ENCODE results near the gene VAV3. TPM values are rescaled to one million over a fixed set of nuclear protein-coding genes. Genes with fewer than 3 reads are reported as not detected.

VAV3 gene
- total RNA-seq, 2 experiments from 2014 or later: 2.3 to 8.3 TPM

- TF ChIP-seq CTCF (conservative IDR thresholded peaks at IDR 0.05; ENCODE audit: low read length) (no peak), EZH2phosphoT487 (IDR thresholded peaks at IDR 0.05; ENCODE audit: borderline replicate concordance, low read depth, low read length) (no peak)
- Histone ChIP-seq H3K4me2 (ENCODE audit: low read length) (no peak overlapping the region), H3K27ac (ENCODE audit: low read depth, low read length, poor library complexity, severe bottlenecking) (no peak overlapping the region), H3K36me3 (ENCODE audit: insufficient read depth, low read length) (no peaks in the 10 kb centered on the region), H3K79me2 (ENCODE audit: insufficient read depth, low read depth, low read length) (no peaks in the 10 kb centered on the region), H3K4me1 (ENCODE audit: insufficient read depth, low read length, poor library complexity, severe bottlenecking) (peaks cover 11% of the 10 kb centered on the region), H3K4me3 (ENCODE audit: low read depth, low read length, poor library complexity, severe bottlenecking) (no peak overlapping the region), H2AFZ (ENCODE audit: low read length) (no peak overlapping the region), H3K9me2 (ENCODE audit: insufficient read depth, low read length) (no peaks in the 10 kb centered on the region), H3K9me3 (ENCODE audit: low read length) (no peaks in the 10 kb centered on the region), H4K20me1 (ENCODE audit: insufficient read depth, low read length) (no peaks in the 10 kb centered on the region)
- CTCF ChIA-PET (ENCODE audit: unreplicated experiment): no interaction called here
- no peak for DNase-seq (ENCODE audit: low spot score)
- no TSS peak for BruUV-seq (replicated peaks)
- POLR2A ChIA-PET: interaction anchor here (0.5 to 1.2 kb wide), 2 partner anchors 10 to 1370 kb away, joined by 4 to 5 read pairs; no protein-coding TSS in a partner anchor
- intact Hi-C loops (cut with micrococcal nuclease; ENCODE audit: unreplicated experiment): no loop called here
Measured at GRCh38 chr1:107604825-107605224, 360.2 kb downstream of the VAV3 start.

GRCh38 chr1:107600607-107601160 lies 364.3 kb downstream of the VAV3 start:
- ChIA-PET POLR2A (interaction anchor here (0.5 to 2.0 kb wide), 6 partner anchors 9 to 178 kb away, joined by 3 to 8 read pairs (median 4); no protein-coding TSS in a partner anchor), CTCF (ENCODE audit: unreplicated experiment) (no interaction called here)
- BruUV-seq (replicated peaks): no TSS peak
- Histone ChIP-seq H3K9me2 (ENCODE audit: insufficient read depth, low read length) (no peaks in the 10 kb centered on the region), H3K36me3 (ENCODE audit: insufficient read depth, low read length) (no peaks in the 10 kb centered on the region), H2AFZ (ENCODE audit: low read length) (no peak overlapping the region), H3K79me2 (ENCODE audit: insufficient read depth, low read depth, low read length) (no peaks in the 10 kb centered on the region), H3K27ac (ENCODE audit: low read depth, low read length, poor library complexity, severe bottlenecking) (no peak overlapping the region), H3K4me3 (ENCODE audit: low read depth, low read length, poor library complexity, severe bottlenecking) (no peak overlapping the region), H3K4me1 (ENCODE audit: insufficient read depth, low read length, poor library complexity, severe bottlenecking) (peaks cover 11% of the 10 kb centered on the region), H3K9me3 (ENCODE audit: low read length) (no peaks in the 10 kb centered on the region), H4K20me1 (ENCODE audit: insufficient read depth, low read length) (no peaks in the 10 kb centered on the region), H3K4me2 (ENCODE audit: low read length) (no peak overlapping the region)
- intact Hi-C loops (cut with micrococcal nuclease; ENCODE audit: unreplicated experiment): no loop called here
- no peak for DNase-seq (ENCODE audit: low spot score)
- TF ChIP-seq CTCF (conservative IDR thresholded peaks at IDR 0.05; ENCODE audit: low read length) (no peak), EZH2phosphoT487 (IDR thresholded peaks at IDR 0.05; ENCODE audit: borderline replicate concordance, low read depth, low read length) (no peak)

GRCh38 chr1:107599220-107599619 lies 365.8 kb downstream of the VAV3 start:
- no peak overlapping the region for H2AFZ ChIP-seq (ENCODE audit: low read length)
- TF ChIP-seq CTCF (conservative IDR thresholded peaks at IDR 0.05; ENCODE audit: low read length) (no peak), EZH2phosphoT487 (IDR thresholded peaks at IDR 0.05; ENCODE audit: borderline replicate concordance, low read depth, low read length) (no peak)
- H3K9me2 ChIP-seq (ENCODE audit: insufficient read depth, low read length): no peaks in the 10 kb centered on the region
- no TSS peak for BruUV-seq (replicated peaks)
- no peak for DNase-seq (ENCODE audit: low spot score)
- H3K79me2 ChIP-seq (ENCODE audit: insufficient read depth, low read depth, low read length): no peaks in the 10 kb centered on the region
- no peaks in the 10 kb centered on the region for H3K36me3 ChIP-seq (ENCODE audit: insufficient read depth, low read length)
- no peaks in the 10 kb centered on the region for H4K20me1 ChIP-seq (ENCODE audit: insufficient read depth, low read length)
- peaks cover 7% of the 10 kb centered on the region for H3K4me1 ChIP-seq (ENCODE audit: insufficient read depth, low read length, poor library complexity, severe bottlenecking)
- CTCF ChIA-PET (ENCODE audit: unreplicated experiment): no interaction called here
- intact Hi-C loops (cut with micrococcal nuclease; ENCODE audit: unreplicated experiment): no loop called here
- no peak overlapping the region for H3K4me3 ChIP-seq (ENCODE audit: low read depth, low read length, poor library complexity, severe bottlenecking)
- H3K4me2 ChIP-seq (ENCODE audit: low read length): no peak overlapping the region
- H3K9me3 ChIP-seq (ENCODE audit: low read length): no peaks in the 10 kb centered on the region
- no peak overlapping the region for H3K27ac ChIP-seq (ENCODE audit: low read depth, low read length, poor library complexity, severe bottlenecking)
- POLR2A ChIA-PET: interaction anchor here (1.0 to 2.0 kb wide), 3 partner anchors 11 to 22 kb away, joined by 4 to 8 read pairs (median 5); no protein-coding TSS in a partner anchor

All from OCI-LY7 (cell line).